ENCODE measurements around the gene PSAT1. TPM values are rescaled to one million over a fixed set of nuclear protein-coding genes. Genes with fewer than 3 reads are reported as not detected.

Gene PSAT1
- total RNA-seq, 1 experiment from 2014 or later = 215 TPM

- Histone ChIP-seq H2BK12ac (ENCODE audit: insufficient read length, low read depth, low read length) (no peak overlapping the region), H2AK5ac (ENCODE audit: insufficient read length, low read length) (no peak overlapping the region), H2AFZ (ENCODE audit: low read length) (no peak overlapping the region), H2BK5ac (ENCODE audit: insufficient read length, low read length) (no peak overlapping the region), H3K79me1 (ENCODE audit: insufficient read depth, low read depth, low read length, poor library complexity, severe bottlenecking) (no peaks in the 10 kb centered on the region), H3K27ac (ENCODE audit: insufficient read length, low read depth, low read length) (no peak overlapping the region), H4K8ac (replicated peaks; ENCODE audit: insufficient read length, low read depth, low read length) (no peak overlapping the region), H4K5ac (ENCODE audit: insufficient read length, low read depth, low read length) (no peak overlapping the region), H3K23me2 (ENCODE audit: insufficient read length, low read depth, low read length, poor library complexity, severe bottlenecking) (no peaks in the 10 kb centered on the region), H3T11ph (ENCODE audit: low read length) (no peak overlapping the region), H3K4me1 (ENCODE audit: insufficient read depth, low read length) (no peaks in the 10 kb centered on the region), H3K14ac (ENCODE audit: insufficient read depth, low read length) (no peak overlapping the region), H2BK120ac (ENCODE audit: low read depth, low read length, poor library complexity, severe bottlenecking) (no peak overlapping the region), H3K56ac (ENCODE audit: insufficient read length, low read depth, low read length) (no peak overlapping the region), H2BK15ac (ENCODE audit: low read depth, low read length) (no peak overlapping the region), H3K23ac (ENCODE audit: insufficient read length, low read depth, low read length) (no peak overlapping the region), H3K18ac (ENCODE audit: insufficient read length, low read depth, low read length) (no peak overlapping the region), H3K4me2 (ENCODE audit: insufficient read depth, insufficient read length, low read length) (no peak overlapping the region), H4K91ac (ENCODE audit: insufficient read length, low read depth, low read length) (no peak overlapping the region), H3K9ac (ENCODE audit: extremely low read depth, insufficient read length, low read length) (no peak overlapping the region), H3K4ac (ENCODE audit: low read depth, low read length) (no peak overlapping the region), H3K27me3 (ENCODE audit: insufficient read depth, low read length) (no peaks in the 10 kb centered on the region), H3K9me3 (ENCODE audit: control insufficient read depth, low read depth, low read length) (no peaks in the 10 kb centered on the region), H3K79me2 (ENCODE audit: insufficient read depth, low read length) (no peaks in the 10 kb centered on the region), H4K20me1 (ENCODE audit: control insufficient read depth, insufficient read depth, insufficient read length) (no peaks in the 10 kb centered on the region), H2BK20ac (ENCODE audit: low read depth, low read length, poor library complexity, severe bottlenecking) (no peak overlapping the region)
- Mint-ChIP-seq H3K9me3 (peaks cover 36 to 39% of the 10 kb centered on the region in 2 experiments), H3K27me3 (ENCODE audit: low read depth) (peaks cover 4% of the 10 kb centered on the region), H3K36me3 (ENCODE audit: insufficient read depth in 1 of 3, low read depth in 3 of 3) (peaks cover 71 to 89% (median 87%) of the 10 kb centered on the region in 3 experiments), H3K27ac (no peak overlapping the region), H3K4me3 (no peak overlapping the region), H3K4me1 (peaks cover 6 to 7% of the 10 kb centered on the region in 2 experiments; a peak in 3 of 4 replicates)
- no CpG with 5 or more reads among the region's 3 CpGs for WGBS (ENCODE audit: extremely low coverage, insufficient read length, low lambda C conversion rate)
- no peak for DNase-seq
- no peak for TF ChIP-seq CTCF (conservative IDR thresholded peaks at IDR 0.05)
These were observed 35.5 kb downstream of the PSAT1 start for GRCh38 chr9:78332381-78332780.
